ENCODE data around the gene NRG2.

- TF ChIP-seq SIN3A (conservative IDR thresholded peaks at IDR 0.05 in 1 of 2, IDR thresholded peaks at IDR 0.05 in 1 of 2; ENCODE audit: low read depth in 1 of 2, low read length in 2 of 2) (no peak), POLR2A (IDR thresholded peaks at IDR 0.05; ENCODE audit: control extremely low read depth in 1 of 2, low read depth in 2 of 2, low read length in 2 of 2) (no peak), CTCF (IDR thresholded peaks at IDR 0.05; ENCODE audit: control extremely low read depth in 1 of 3, insufficient read depth in 1 of 3, low read depth in 1 of 3, low read length in 3 of 3) (no peak), YY1 (IDR thresholded peaks at IDR 0.05; ENCODE audit: low read depth, low read length) (no peak), GABPA (IDR thresholded peaks at IDR 0.05; ENCODE audit: borderline replicate concordance, insufficient read depth, low read length) (no peak)
These were observed 237.6 kb downstream of the NRG2 start for GRCh38 chr5:139805545-139805944.

All from H1 (cell line).